HG03175 (cell line): ENCODE data around the gene SENP1.

Source experiments
- ATAC-seq: cut with Tn5 transposase; IDR thresholded peaks from one replicate; pipeline ENCODE4 v1.9.1; 2021; ENCODE audit warnings: mild to moderate bottlenecking, moderate library complexity; ENCODE audit not compliant: unreplicated experiment

Gene SENP1

DNA sequence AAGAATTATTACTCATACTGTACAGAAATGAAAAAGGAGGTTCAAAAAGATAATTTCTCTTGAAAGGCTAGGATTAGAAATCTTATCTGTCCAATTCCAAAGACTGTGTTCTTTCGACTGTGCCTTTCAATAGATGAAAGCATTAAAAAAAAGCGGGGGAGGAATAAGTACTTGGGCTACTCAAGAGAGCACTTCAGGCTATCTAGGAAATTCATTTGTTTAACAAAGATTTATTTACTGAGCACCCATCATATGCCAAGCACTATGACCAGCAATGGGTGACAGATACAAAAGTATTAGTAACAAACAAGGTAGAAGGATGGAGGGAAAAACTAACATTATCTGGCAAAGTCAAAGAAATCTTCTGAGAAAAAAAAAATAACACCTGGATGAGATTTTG is 37.4 kb downstream of the SENP1 start:
- no peak for ATAC-seq

- ATAC-seq, result no peak
These were observed 38.5 kb downstream of the SENP1 start for GRCh38 chr12:48067250-48067938.

- ATAC-seq, result no peak
These were observed 40.8 kb downstream of the SENP1 start for GRCh38 chr12:48065041-48065440.

DNA sequence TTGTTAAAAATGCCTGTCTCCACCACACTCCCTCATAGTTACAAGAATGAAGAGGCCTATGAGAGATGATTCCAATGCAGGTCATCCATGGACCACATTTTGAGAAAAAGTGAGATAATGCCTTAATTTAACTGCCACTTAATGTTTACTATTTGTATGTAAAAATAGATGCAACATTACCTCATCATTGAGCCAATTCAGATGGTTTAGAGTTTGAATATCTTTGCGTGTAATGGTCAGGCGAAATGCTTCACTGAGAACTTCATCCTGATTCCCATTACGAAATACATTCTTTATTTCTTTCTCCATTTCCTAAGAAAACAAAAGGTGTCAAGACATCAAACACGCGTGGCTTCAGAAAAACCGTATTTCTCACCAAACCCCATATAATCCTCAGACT is 42.3 kb downstream of the SENP1 start:
- no peak for ATAC-seq

- no peak for ATAC-seq
These were observed 43.8 kb downstream of the SENP1 start for GRCh38 chr12:48061938-48062719.

DNA sequence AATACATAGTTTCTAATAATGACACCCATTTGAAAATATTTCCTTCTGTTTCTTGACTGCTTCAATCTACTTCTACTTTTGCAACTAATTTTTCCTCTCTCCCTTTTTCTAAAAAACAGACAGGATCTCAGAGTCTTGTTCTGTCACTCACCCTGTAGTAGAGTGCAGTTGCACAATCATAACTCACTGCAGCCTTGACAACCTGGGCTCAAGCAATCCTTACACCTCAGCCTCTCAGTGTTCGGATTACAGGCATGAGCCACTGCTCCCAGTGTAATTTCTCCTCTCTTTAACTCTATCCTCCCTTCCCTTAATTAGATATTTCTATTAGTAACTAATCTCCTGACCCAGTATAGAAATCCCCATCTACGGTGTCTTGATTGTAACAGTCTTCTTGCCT is 45.4 kb downstream of the SENP1 start:
- ATAC-seq, result no peak

DNA sequence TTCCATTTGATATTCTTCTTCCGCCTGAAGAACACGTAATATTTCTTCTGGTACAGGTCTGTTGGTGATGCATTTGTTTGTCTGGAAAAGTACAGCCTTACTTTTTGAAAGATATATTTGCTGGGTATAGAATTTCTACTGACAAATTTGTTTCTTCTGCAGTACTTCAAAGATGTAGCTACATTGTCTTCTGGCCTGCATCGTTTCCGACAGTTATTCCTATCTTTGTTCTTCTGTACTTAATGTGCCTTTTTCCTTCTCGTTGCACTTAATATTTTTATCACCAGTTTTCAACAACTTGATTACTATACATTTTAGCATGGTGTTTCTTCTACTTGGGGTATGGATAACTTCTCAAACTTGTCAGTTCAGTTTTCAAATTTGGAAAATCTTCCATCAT is 47.1 kb downstream of the SENP1 start:
- ATAC-seq, result no peak

GRCh38 chr12:48054955-48055821 is 50.7 kb downstream of the SENP1 start:
- ATAC-seq, result no peak

DNA sequence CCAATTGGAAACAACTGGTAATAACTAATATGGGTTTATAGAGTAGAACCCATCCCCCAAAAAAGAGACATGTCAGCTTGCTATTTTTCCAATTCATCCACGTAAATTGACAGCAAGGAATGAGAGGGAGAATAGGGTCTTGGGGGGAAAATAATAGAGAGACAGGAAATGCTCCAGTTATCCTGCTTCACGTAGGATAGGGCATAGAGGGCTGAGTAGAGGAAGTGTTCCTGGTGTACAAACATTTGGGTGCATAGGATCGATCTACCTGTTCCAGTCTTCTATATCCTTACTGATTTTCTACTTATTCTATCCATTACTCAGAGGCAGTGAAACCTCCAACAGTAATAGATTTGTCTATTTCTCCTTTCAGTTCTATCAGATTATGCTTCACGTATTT is 52.0 kb downstream of the SENP1 start:
- no peak for ATAC-seq

GRCh38 chr12:48053122-48053521 is 52.8 kb downstream of the SENP1 start:
- no peak for ATAC-seq

DNA sequence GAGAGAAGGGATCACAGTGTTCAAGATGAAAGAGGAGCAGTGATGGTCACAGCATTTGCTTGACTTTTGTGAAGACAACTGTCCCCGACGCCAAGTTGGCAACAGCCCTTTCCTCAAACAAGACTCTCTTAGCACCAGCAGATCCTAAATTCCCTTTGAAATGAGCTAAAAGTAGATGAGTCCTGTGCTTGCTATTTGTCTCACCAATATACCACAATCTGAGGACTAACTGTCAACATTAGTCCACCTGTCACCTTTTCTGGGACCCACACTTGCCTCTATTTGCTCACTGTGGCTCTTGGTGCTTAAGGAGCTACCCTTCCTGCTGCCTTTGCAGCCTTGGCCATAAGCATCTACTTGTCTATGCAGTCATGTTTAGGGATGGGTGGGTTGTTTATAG is 54.2 kb downstream of the SENP1 start:
- ATAC-seq, result no peak

DNA sequence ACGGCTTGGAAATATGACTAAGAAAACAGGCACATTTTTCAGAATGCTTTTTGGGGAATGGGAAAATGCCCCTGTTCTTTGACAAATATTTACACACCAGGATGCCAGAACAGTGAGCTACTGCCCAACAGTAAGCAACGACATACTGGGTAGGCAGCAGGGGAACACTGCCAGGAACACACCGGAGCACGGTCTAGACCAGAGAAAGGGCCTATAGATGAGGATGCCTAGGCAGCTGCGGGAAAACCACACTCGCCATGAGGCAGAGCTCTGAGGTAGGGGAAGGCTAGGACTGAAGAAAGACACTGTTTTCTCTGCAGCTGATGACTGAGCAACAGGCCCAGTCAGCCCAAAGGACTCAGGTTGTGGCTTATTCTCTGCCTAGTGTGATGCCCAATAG is 55.7 kb downstream of the SENP1 start:
- no peak for ATAC-seq

DNA sequence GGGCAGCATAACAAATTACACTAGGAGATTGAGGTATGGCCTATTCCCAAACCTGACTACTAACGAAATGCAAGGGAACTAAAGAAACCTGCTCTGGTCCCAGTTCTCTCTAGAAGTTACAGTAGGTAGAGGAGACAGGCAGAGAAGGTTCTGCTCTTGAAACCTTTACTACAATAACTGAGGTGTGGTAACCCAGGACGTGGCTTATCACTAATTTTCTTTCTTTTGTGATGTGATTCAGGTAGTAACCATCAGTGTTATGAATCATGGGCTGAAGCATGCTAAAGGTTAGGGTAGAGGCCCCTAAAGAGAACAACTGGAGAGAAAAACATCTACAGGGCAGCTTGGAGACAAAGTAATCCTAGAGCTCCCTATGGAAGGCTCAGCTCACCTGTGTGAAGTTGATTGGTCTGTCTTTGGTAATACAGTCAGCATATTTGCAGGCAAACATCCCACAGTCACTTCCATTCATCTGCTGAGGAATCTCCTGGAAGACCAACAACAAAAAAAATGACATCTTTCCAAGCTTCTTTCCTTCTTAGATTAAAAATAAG is 59.8 kb downstream of the SENP1 start:
- no peak for ATAC-seq

DNA sequence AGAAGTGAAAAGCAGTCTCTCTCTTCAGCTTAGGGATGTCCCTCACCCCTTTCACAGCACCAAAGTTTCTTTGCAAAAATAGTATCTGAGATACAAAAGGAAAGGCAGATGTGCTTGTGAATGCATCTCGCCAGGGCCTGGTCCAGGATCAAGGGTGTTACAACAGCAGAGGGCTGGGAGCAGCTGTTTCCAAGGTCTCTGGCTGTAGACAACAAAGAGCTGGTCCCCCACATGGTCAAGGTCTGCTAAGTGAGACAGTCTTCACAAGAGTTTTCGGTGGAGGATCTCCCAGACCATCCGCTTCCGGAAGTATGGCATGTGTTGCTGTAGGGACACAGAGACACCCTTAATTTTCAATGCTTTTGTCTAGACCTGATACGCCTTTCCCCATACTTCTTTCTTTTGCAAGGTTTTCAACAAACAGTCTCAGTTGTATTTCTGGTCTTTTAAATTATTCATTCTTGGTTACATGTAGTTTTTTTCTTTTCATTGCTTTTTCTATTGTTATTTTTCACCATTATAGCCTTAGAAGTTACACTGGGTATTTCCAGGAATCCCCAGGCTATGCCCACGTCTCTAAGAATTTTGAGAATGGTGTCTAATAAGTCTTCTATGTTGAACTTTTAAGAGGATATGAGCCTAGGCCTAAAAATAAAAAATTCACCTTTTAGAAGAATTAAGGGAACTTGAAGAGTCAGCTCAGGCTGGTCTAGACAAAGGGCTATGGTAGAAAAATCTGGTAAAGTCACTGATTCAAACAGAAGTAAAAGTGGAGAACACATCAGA is 60.6 kb downstream of the SENP1 start:
- ATAC-seq, result no peak

DNA sequence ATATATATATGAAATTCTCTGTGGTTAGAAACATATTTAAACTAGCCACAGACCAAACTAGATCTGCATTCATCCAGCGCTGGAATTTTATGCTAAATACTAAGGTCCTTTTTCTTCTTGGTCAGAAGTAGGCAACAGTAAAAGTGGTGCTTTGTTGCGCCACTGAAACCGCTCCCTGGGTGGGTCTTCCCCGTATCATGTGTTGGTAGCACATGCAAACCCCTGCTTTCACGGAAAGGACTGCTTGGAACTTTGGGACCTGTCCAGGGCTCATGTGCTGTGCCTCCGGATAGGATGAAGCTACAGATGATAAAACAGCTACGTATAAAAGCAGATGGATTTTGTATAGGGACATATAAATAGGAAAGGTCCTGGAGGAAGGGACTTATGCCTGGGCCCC is 61.5 kb downstream of the SENP1 start:
- no peak for ATAC-seq

GRCh38 chr12:48043771-48044170 is 62.1 kb downstream of the SENP1 start:
- ATAC-seq, result no peak

DNA sequence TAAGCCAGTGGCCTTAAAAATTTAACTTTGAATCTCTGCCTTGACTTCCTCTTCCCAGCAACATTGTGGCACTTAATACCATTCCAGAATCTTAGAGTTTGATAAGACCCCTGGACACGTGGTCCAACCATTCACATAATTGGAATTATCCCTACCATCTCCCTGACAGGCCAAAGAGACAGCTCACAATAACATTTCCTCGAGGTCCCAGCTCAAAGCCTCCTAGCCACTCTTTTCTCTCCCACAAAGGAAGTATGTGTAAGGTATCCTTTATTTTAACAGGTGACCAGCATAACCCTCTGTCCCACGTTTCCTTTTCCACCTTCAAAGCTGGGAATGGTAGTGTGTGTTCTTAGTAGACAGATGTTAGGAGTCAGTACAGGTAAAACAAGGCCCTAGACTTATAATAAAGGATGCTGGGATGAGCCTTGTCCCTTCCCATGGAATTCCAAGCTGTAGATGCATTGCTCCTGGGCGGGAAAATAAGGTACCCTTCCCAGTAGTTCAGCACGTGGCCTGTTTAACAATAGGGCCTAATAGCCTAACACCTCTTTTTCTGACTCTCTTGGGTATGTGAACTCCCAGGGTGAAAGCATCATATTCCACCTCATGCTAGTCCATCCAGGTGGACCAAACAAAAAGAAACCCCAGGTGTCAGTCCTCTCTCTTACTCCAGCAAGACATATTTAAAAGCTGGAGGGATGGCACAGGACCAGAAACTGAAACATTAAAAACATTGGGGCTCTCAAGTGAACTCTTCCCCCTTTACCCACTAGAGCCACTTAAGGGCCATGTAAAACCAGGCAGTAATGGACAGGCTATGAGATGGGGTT is 64.1 kb downstream of the SENP1 start:
- ATAC-seq, result no peak

DNA sequence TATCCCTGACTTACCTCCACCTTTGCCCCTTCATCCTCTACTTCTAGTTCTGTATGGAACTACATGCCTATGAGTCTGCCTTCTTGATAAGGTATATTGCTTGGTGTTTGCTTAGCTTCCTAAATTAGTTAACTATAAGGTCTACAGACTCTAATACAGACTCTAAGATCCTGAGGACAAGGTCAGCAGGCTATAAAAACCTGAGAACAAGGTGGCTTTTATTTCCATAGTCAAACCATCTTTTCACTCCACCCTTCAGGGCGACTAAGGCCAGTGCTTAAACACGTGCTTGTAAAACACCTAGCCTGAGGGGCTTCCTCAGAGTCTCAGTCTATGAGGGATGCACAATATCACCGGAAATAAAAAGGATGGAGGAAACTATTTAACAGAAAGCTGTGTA is 65.5 kb downstream of the SENP1 start:
- no peak for ATAC-seq

- no peak for ATAC-seq
These were observed 66.7 kb downstream of the SENP1 start for GRCh38 chr12:48039151-48039550.

DNA sequence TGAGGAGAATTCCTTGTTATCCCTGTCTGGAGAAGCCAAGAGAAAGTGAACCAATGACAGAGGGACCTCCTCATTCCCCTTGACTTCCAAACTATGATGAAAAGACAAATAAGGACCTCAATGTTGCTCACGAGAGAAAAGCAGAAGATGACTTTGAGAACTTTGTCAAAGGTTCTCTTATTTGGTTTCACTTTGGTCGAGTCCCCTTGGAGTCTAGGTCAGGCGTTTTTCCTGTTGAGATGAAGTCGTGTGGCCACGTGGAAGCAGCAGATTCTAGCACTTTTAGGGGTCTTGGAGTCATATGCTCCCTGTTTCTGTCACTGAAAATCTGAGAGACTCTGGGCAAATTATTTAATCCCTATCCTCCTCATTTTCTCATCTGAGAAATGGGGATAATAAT is 67.8 kb downstream of the SENP1 start:
- no peak for ATAC-seq
